Embryonic facial prominence (tissue), 1 donor: ENCODE results near the gene BDH1.

Source experiments
- DNase-seq: peaks from one replicate; pipeline ENCODE4 v3.0.0-alpha.2; 2016; ENCODE audit errors: extremely low spot score

The BDH1 gene

GRCh38 chr3:197460002-197460401 lies 95.8 kb downstream of the BDH1 start:
- no peak for DNase-seq
